Fibroblast of lung (primary cell): ENCODE results near the gene LIPH.

Experiments used
- EZH2 ChIP-seq: IDR thresholded peaks from 2 replicates; pipeline ENCODE4 v1.5.1; 2012; ENCODE audit warnings: low read length, control low read depth, mild to moderate bottlenecking; ENCODE audit errors: missing control alignments
- TF ChIP-seq, protein P1 (sequence below), 2 donors: IDR thresholded peaks in 1 of 2; conservative IDR thresholded peaks in 1 of 2; 1 replicate in 1 of 2; 2 replicates in 1 of 2; pipeline ENCODE4 v1.5.1; 2011 to 2012; ENCODE audit warnings: low read length in 2 of 2, control low read depth in 1 of 2, inconsistent platforms in 1 of 2, low read depth in 1 of 2, mild to moderate bottlenecking in 1 of 2

DNA sequence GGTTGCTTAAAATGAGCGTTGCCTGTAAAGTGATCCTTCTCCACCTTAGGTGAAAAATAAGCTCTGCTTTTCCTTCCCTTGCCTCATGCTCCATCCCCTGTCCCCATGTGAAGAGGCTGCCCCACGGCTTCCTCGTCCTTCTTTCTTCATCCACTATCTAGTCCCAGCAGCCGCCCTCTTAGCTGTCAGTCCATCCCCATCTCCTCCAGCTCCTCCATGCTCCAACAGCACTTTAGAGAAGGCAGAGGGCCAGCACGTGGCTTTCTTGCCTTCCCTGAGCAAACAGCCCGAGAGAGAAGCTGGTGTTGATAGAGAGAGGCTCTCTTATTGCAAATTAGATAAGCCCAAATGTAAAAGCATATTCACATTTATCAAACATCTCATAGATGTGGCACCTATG lies 44.5 kb downstream of the LIPH start:
- TF ChIP-seq, protein P1, sequence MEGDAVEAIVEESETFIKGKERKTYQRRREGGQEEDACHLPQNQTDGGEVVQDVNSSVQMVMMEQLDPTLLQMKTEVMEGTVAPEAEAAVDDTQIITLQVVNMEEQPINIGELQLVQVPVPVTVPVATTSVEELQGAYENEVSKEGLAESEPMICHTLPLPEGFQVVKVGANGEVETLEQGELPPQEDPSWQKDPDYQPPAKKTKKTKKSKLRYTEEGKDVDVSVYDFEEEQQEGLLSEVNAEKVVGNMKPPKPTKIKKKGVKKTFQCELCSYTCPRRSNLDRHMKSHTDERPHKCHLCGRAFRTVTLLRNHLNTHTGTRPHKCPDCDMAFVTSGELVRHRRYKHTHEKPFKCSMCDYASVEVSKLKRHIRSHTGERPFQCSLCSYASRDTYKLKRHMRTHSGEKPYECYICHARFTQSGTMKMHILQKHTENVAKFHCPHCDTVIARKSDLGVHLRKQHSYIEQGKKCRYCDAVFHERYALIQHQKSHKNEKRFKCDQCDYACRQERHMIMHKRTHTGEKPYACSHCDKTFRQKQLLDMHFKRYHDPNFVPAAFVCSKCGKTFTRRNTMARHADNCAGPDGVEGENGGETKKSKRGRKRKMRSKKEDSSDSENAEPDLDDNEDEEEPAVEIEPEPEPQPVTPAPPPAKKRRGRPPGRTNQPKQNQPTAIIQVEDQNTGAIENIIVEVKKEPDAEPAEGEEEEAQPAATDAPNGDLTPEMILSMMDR (conservative IDR thresholded peaks at IDR 0.05 in 1 of 2, IDR thresholded peaks at IDR 0.05 in 1 of 2; ENCODE audit: low read depth in 1 of 2, low read length in 2 of 2) = no peak
- TF ChIP-seq EZH2 = no peak
